T-cell (primary cell): Measurements from ENCODE around the gene PRR23E. TPM values are rescaled to one million over a fixed set of nuclear protein-coding genes. Genes with fewer than 3 reads are reported as not detected.

Experiments used
- ATAC-seq, 4 experiments: fragments of 200-7000 bp in 3 of 4; fragments of 150-1000 bp in 1 of 4; cut with Tn5 transposase; replicated peaks in 1 of 4; 1 replicate in 3 of 4; 2 replicates in 1 of 4; pipeline ENCODE4 v1.10.0; 2021; ENCODE audit warnings: moderate library complexity in 3 of 4, mild to moderate bottlenecking in 2 of 4, moderate number of reproducible peaks in 1 of 4
- CTCF ChIA-PET, 2 donors: fragments of 300-600 bp; sonication (Branson Sonifier 250); formaldehyde crosslinking; loops; one replicate each; lab custom pipeline; 2022; ENCODE audit warnings: antibody characterized with exemption in 2 of 2; lab: Charles Lee
- POLR2A ChIA-PET, 2 donors: fragments of 300-600 bp; sonication (Branson Sonifier 250); formaldehyde crosslinking; loops; one replicate each; lab custom pipeline; 2022; ENCODE audit warnings: antibody characterized with exemption in 2 of 2; lab: Charles Lee
- DNase-seq, 35 experiments: peaks; one replicate each; pipeline versions ENCODE4 v3.0.0 to v3.0.0-alpha.2; 2013 to 2023
- H3K27ac ChIP-seq: one replicate; pipeline ENCODE4 v1.5.1; 2013; ENCODE audit warnings: low read length
- H3K27me3 ChIP-seq, 2 experiments: replicated peaks in 1 of 2; 1 replicate in 1 of 2; 2 replicates in 1 of 2; pipeline versions ENCODE4 v1.6.1 to v1.7.0; 2013; ENCODE audit warnings: low read length in 1 of 2, mixed read lengths in 1 of 2; ENCODE audit not compliant: control insufficient read depth in 2 of 2, insufficient read depth in 2 of 2; ENCODE audit errors: extremely low read depth in 1 of 2
- H3K36me3 ChIP-seq, 2 donors: 1 replicate in 1 of 2; 2 replicates in 1 of 2; pipeline versions ENCODE4 v1.6.1 to v1.7.0; 2013; ENCODE audit warnings: low read length in 1 of 2; ENCODE audit not compliant: control insufficient read depth in 2 of 2, insufficient read depth in 1 of 2; ENCODE audit errors: extremely low read depth in 1 of 2
- H3K4me1 ChIP-seq, 2 experiments: 1 replicate in 1 of 2; 2 replicates in 1 of 2; pipeline versions ENCODE4 v1.6.1 to v1.7.0; 2013; ENCODE audit warnings: low read length in 2 of 2, mixed read lengths in 1 of 2; ENCODE audit not compliant: insufficient read depth in 2 of 2, control insufficient read depth in 1 of 2; ENCODE audit errors: extremely low read depth in 1 of 2
- H3K4me3 ChIP-seq, 2 donors: 1 replicate in 1 of 2; 2 replicates in 1 of 2; pipeline versions ENCODE4 v1.5.1 to v1.7.0; 2013; ENCODE audit warnings: mild to moderate bottlenecking in 2 of 2, low read length in 1 of 2, moderate library complexity in 1 of 2; ENCODE audit not compliant: control insufficient read depth in 1 of 2; ENCODE audit errors: extremely low read depth in 1 of 2
- H3K9me3 ChIP-seq: 2 replicates; pipeline ENCODE4 v1.7.0; 2013
- H3K27ac Mint-ChIP-seq, 2 donors: one replicate each; pipeline ENCODE4 v1.8.0; 2020 to 2021; ENCODE audit warnings: mild to moderate bottlenecking in 2 of 2, mixed read lengths in 2 of 2
- H3K27me3 Mint-ChIP-seq, 2 donors: one replicate each; pipeline ENCODE4 v1.8.0; 2021 to 2022; ENCODE audit warnings: mixed read lengths in 2 of 2
- H3K36me3 Mint-ChIP-seq: one replicate; pipeline ENCODE4 v1.8.0; 2021; ENCODE audit warnings: mixed read lengths
- H3K4me1 Mint-ChIP-seq, 3 donors: one replicate each; pipeline ENCODE4 v1.8.0; 2020 to 2022; ENCODE audit warnings: mixed read lengths in 3 of 3, mild to moderate bottlenecking in 1 of 3
- H3K4me3 Mint-ChIP-seq, 3 donors: one replicate each; pipeline ENCODE4 v1.8.0; 2020 to 2022; ENCODE audit warnings: mild to moderate bottlenecking in 3 of 3, mixed read lengths in 3 of 3, moderate library complexity in 3 of 3
- H3K9me3 Mint-ChIP-seq, 3 donors: one replicate each; pipeline ENCODE4 v1.8.0; 2020 to 2022; ENCODE audit warnings: mixed read lengths in 3 of 3
- WGBS: methylation state at CpG from one replicate; pipeline ENCODE4 v1.1.5; 2013; ENCODE audit warnings: missing lambda C conversion rate; ENCODE audit not compliant: insufficient coverage; 5-methylcytosine and 5-hydroxymethylcytosine counted together
- total RNA-seq, 35 experiments: library from RNA in 6 of 35; stranded (reverse) in 6 of 35; fragments of 120-200 nt in 1 of 35; gene quantifications; one replicate each; pipeline versions ENCODE4 v1.2.1 to v1.2.4 and lab custom pipeline; 2013 to 2026

PRR23E gene
- total RNA-seq, 5 donors from 2014 or later (not counting 1 experiment from before 2014, with no cell fraction given), result not detected

- Histone ChIP-seq H3K9me3 (no peaks in the 10 kb centered on the region), H3K4me3 (no peak overlapping the region), H3K36me3 (no peaks in the 10 kb centered on the region), H3K27me3 (peaks cover 0 to 52% of the 10 kb centered on the region in 2 experiments), H3K27ac (no peak overlapping the region), H3K4me1 (no peaks in the 10 kb centered on the region)
- ATAC-seq (no peak), DNase-seq (no peak)
- H3K36me3 Mint-ChIP-seq, result no peaks in the 10 kb centered on the region
- H3K4me3 Mint-ChIP-seq, result no peak overlapping the region
- H3K27me3 Mint-ChIP-seq, result peaks cover 0 to 32% of the 10 kb centered on the region in 2 donors
- H3K9me3 Mint-ChIP-seq, result no peaks in the 10 kb centered on the region
- ChIA-PET POLR2A (interaction anchor here in 1 of 2 donors (0.6 kb wide), 1 partner anchor 703 kb away, joined by 3 read pairs; no protein-coding TSS in a partner anchor), CTCF (no interaction called here)
- 40% methylated on average over 1 of the region's 7 CpGs for WGBS
- H3K27ac Mint-ChIP-seq, result no peak overlapping the region
- H3K4me1 Mint-ChIP-seq, result peaks cover 0 to 8% (median 6%) of the 10 kb centered on the region in 3 donors
These were observed 17.7 kb downstream of the PRR23E start for GRCh38 chr3:127210654-127210943.

DNA sequence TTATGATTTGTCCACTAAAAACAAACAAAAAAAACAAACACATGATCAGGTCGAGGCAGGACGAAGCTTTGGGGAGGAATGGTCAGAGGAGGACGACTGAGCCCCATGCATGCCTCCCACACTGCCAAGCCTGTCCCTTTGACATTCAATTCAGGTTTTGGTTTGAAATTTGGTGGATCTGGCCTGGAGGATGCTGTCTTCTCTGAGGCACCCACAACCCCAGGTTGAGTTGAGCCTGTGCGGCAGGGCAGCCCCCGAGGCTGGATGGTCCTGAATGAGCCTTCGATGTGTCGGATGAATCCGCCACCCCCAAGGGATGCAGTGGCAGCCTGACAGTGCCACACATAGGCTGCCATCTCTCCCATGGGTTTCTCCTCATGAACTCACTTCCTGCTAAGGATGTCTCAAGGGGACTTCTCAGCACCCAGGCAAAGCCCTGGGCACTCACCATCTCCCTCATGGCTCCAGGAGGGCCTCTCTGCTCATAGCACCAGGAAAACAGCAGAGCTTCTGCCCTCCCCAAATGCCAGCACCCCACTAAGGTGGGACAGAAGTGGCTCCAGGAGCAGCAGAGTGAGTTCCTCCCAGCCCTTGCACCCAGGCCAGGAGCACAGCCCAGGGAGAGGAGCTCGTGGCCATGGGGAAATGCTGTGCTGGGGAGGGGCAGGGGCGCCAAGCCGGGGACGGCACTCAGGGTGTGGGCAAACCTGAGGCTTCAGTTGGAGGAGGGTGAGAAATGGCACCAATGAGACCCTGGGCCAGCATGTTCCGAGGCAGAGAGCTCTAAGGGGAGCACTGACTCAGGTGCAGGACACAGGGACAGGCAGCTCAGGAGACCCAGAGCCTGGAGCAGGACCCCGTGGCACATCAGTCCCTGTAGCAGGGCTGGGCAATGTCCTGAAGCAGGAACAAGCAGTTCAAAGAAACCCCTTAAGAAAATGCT, 18.5 kb downstream of the PRR23E start:
- peaks cover 0 to 8% (median 6%) of the 10 kb centered on the region in 3 donors for H3K4me1 Mint-ChIP-seq
- Histone ChIP-seq H3K9me3 (no peaks in the 10 kb centered on the region), H3K27ac (no peak overlapping the region), H3K4me1 (no peaks in the 10 kb centered on the region), H3K36me3 (no peaks in the 10 kb centered on the region), H3K4me3 (no peak overlapping the region), H3K27me3 (peaks cover 0 to 48% of the 10 kb centered on the region in 2 experiments)
- no peak overlapping the region for H3K27ac Mint-ChIP-seq
- ChIA-PET CTCF (no interaction called here), POLR2A (interaction anchor here in 1 of 2 donors (0.6 kb wide), 1 partner anchor 703 kb away, joined by 3 read pairs; no protein-coding TSS in a partner anchor)
- H3K36me3 Mint-ChIP-seq, result no peaks in the 10 kb centered on the region
- WGBS, result 74% methylated on average over 8 of the region's 14 CpGs
- peaks cover 0 to 27% of the 10 kb centered on the region in 2 donors for H3K27me3 Mint-ChIP-seq
- H3K4me3 Mint-ChIP-seq, result no peak overlapping the region
- DNase-seq, result no peak
- H3K9me3 Mint-ChIP-seq, result no peaks in the 10 kb centered on the region
- no peak for ATAC-seq

DNA sequence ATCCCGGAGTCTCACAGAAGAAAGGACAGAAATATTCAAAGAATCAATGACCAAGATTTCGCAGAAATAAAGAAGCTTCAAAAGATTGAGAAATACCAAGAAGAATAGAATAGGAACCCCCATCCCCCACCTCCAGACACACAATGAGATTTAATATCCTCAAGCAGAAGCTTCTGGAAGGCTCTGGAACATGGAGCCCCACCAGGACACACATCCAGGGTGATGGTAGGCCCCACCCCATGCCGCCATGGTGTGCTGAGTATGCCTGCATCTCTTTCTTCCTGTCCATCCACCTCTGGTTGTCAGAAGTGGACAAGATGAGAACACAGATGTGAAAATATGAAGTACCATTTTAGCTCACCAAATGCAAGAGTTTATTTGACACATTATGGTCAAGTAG, 19.3 kb downstream of the PRR23E start:
- 80% methylated on average over 1 of the region's 3 CpGs for WGBS
- DNase-seq (no peak), ATAC-seq (no peak)
- no peak overlapping the region for H3K27ac Mint-ChIP-seq
- H3K27ac ChIP-seq, result no peak overlapping the region
- H3K4me3 Mint-ChIP-seq, result no peak overlapping the region
- H3K9me3 ChIP-seq, result no peaks in the 10 kb centered on the region
- H3K9me3 Mint-ChIP-seq, result no peaks in the 10 kb centered on the region
- H3K4me1 Mint-ChIP-seq, result peaks cover 0 to 8% (median 6%) of the 10 kb centered on the region in 3 donors
- POLR2A ChIA-PET, result interaction anchor here in 1 of 2 donors (0.6 kb wide), 1 partner anchor 599 kb away, joined by 3 read pairs; no protein-coding TSS in a partner anchor
- CTCF ChIA-PET, result no interaction called here
- no peaks in the 10 kb centered on the region for H3K36me3 ChIP-seq
- H3K4me1 ChIP-seq, result no peaks in the 10 kb centered on the region
- peaks cover 0 to 40% of the 10 kb centered on the region in 2 experiments for H3K27me3 ChIP-seq
- no peaks in the 10 kb centered on the region for H3K36me3 Mint-ChIP-seq
- no peak overlapping the region for H3K4me3 ChIP-seq
- H3K27me3 Mint-ChIP-seq, result peaks cover 0 to 27% of the 10 kb centered on the region in 2 donors

GRCh38 chr3:127212711-127213110, 19.8 kb downstream of the PRR23E start:
- peaks cover 0 to 23% of the 10 kb centered on the region in 2 donors for H3K27me3 Mint-ChIP-seq
- Histone ChIP-seq H3K9me3 (no peaks in the 10 kb centered on the region), H3K36me3 (no peaks in the 10 kb centered on the region), H3K27me3 (peaks cover 0 to 37% of the 10 kb centered on the region in 2 experiments), H3K27ac (no peak overlapping the region), H3K4me1 (no peaks in the 10 kb centered on the region), H3K4me3 (no peak overlapping the region)
- no peaks in the 10 kb centered on the region for H3K9me3 Mint-ChIP-seq
- POLR2A ChIA-PET, result interaction anchor here in 1 of 2 donors (0.6 kb wide), 1 partner anchor 599 kb away, joined by 3 read pairs; no protein-coding TSS in a partner anchor
- 66% methylated on average over 4 of the region's 5 CpGs for WGBS
- no peak overlapping the region for H3K27ac Mint-ChIP-seq
- DNase-seq, result no peak
- no peak for ATAC-seq
- H3K4me3 Mint-ChIP-seq, result no peak overlapping the region
- CTCF ChIA-PET, result no interaction called here
- peaks cover 0 to 8% (median 6%) of the 10 kb centered on the region in 3 donors for H3K4me1 Mint-ChIP-seq
- H3K36me3 Mint-ChIP-seq, result no peaks in the 10 kb centered on the region

GRCh38 chr3:127213381-127213918, 20.5 kb downstream of the PRR23E start:
- H3K4me1 ChIP-seq, result no peaks in the 10 kb centered on the region
- H3K27me3 ChIP-seq, result peaks cover 0 to 39% of the 10 kb centered on the region in 2 experiments
- peaks cover 0 to 22% of the 10 kb centered on the region in 2 donors for H3K27me3 Mint-ChIP-seq
- no peak overlapping the region for H3K4me3 ChIP-seq
- H3K27ac Mint-ChIP-seq, result no peak overlapping the region
- WGBS, result 38% methylated on average over 1 of the region's 4 CpGs
- H3K36me3 ChIP-seq, result no peaks in the 10 kb centered on the region
- H3K36me3 Mint-ChIP-seq, result no peaks in the 10 kb centered on the region
- ChIA-PET CTCF (no interaction called here), POLR2A (no interaction called here)
- ATAC-seq, result no peak
- DNase-seq, result no peak
- H3K27ac ChIP-seq, result no peak overlapping the region
- no peaks in the 10 kb centered on the region for H3K9me3 ChIP-seq
- peaks cover 0 to 8% (median 6%) of the 10 kb centered on the region in 3 donors for H3K4me1 Mint-ChIP-seq
- no peaks in the 10 kb centered on the region for H3K9me3 Mint-ChIP-seq
- no peak overlapping the region for H3K4me3 Mint-ChIP-seq

DNA sequence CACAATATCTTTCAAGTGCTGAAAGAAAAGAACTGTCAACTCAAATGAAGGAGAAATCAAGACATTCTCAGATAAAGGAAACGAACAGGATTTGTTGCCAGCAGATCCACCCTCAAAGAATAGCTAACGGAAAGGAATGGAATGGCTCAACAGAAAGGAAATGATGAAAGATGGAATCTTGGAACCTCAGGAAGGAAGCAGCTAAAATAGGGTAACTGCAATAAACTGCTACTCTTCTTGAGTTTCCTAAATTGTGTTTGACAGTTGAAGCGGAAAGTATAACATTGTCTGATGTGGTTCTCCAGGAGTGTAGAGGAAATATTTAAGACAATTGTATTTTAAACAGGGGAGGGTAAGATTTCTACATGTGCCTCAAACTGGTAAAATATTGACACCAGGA, 22.0 kb downstream of the PRR23E start:
- H3K9me3 ChIP-seq, result no peaks in the 10 kb centered on the region
- no peaks in the 10 kb centered on the region for H3K9me3 Mint-ChIP-seq
- ChIA-PET CTCF (no interaction called here), POLR2A (no interaction called here)
- peaks cover 0 to 22% of the 10 kb centered on the region in 2 donors for H3K27me3 Mint-ChIP-seq
- peaks cover 0 to 8% (median 6%) of the 10 kb centered on the region in 3 donors for H3K4me1 Mint-ChIP-seq
- H3K27ac ChIP-seq, result no peak overlapping the region
- WGBS, result 40% methylated on average over 1 of the region's 3 CpGs
- peaks cover 0 to 32% of the 10 kb centered on the region in 2 experiments for H3K27me3 ChIP-seq
- no peaks in the 10 kb centered on the region for H3K36me3 Mint-ChIP-seq
- no peaks in the 10 kb centered on the region for H3K36me3 ChIP-seq
- no peak overlapping the region for H3K27ac Mint-ChIP-seq
- ATAC-seq (no peak), DNase-seq (no peak)
- no peak overlapping the region for H3K4me3 Mint-ChIP-seq
- H3K4me1 ChIP-seq, result no peaks in the 10 kb centered on the region
- H3K4me3 ChIP-seq, result no peak overlapping the region
